ENCODE data around the gene EIF3K.

Gene EIF3K

GRCh38 chr19:38669552-38669951 is 50.6 kb downstream of the EIF3K start:
- no peak for DNase-seq

GRCh38 chr19:38670921-38671398 is 52.0 kb downstream of the EIF3K start:
- DNase-seq: no peak

GRCh38 chr19:38671654-38672053 is 52.7 kb downstream of the EIF3K start:
- no peak for DNase-seq

- DNase-seq: no peak
Measured at GRCh38 chr19:38673030-38673429, 54.0 kb downstream of the EIF3K start.

GRCh38 chr19:38674388-38675171 is 55.6 kb downstream of the EIF3K start:
- no peak for DNase-seq

GRCh38 chr19:38675611-38676010 is 56.6 kb downstream of the EIF3K start:
- no peak for DNase-seq

- DNase-seq: peak; percentile 63
Measured at GRCh38 chr19:38676023-38676877, 57.3 kb downstream of the EIF3K start.

GRCh38 chr19:38676878-38677646 is 58.1 kb downstream of the EIF3K start:
- DNase-seq: no peak

- DNase-seq: no peak
Measured at GRCh38 chr19:38678217-38678890, 59.4 kb downstream of the EIF3K start.

GRCh38 chr19:38678891-38679494 is 60.0 kb downstream of the EIF3K start:
- DNase-seq: no peak

- no peak for DNase-seq
Measured at GRCh38 chr19:38679839-38680238, 60.9 kb downstream of the EIF3K start.

GRCh38 chr19:38682195-38682867 is 63.3 kb downstream of the EIF3K start:
- no peak for DNase-seq

GRCh38 chr19:38682872-38683392 is 63.9 kb downstream of the EIF3K start:
- DNase-seq: no peak

GRCh38 chr19:38683393-38684077 is 64.5 kb downstream of the EIF3K start:
- DNase-seq: peak; percentile 48

- peak; percentile 62 for DNase-seq
Measured at GRCh38 chr19:38684078-38684861, 65.3 kb downstream of the EIF3K start.

GRCh38 chr19:38684862-38685665 is 66.1 kb downstream of the EIF3K start:
- DNase-seq: no peak

GRCh38 chr19:38685666-38686529 is 66.9 kb downstream of the EIF3K start:
- no peak for DNase-seq

GRCh38 chr19:38686530-38686888 is 67.5 kb downstream of the EIF3K start:
- no peak for DNase-seq

Measured in right hindlimb (tissue), 1 donor.